Measurements from ENCODE around the gene EPC1. TPM values are rescaled to one million over a fixed set of nuclear protein-coding genes. Genes with fewer than 3 reads are reported as not detected.

The EPC1 gene
- total RNA-seq, 1 donor from 2014 or later: 25.7 TPM

- FAIRE-seq (no peak), DNase-seq (ENCODE audit: low read depth) (no peak)
- no peak overlapping the region for H3K4me3 Mint-ChIP-seq (ENCODE audit: unreplicated experiment)
- Histone ChIP-seq H3K27ac (ENCODE audit: low read depth, low read length) (no peak overlapping the region), H3K27me3 (ENCODE audit: insufficient read depth, low read length) (no peaks in the 10 kb centered on the region), H3K4me3 (ENCODE audit: insufficient read depth, low read depth, low read length) (no peak overlapping the region), H3K79me2 (ENCODE audit: insufficient read depth, low read length) (peaks cover 79% of the 10 kb centered on the region), H3K4me2 (ENCODE audit: low read length) (no peak overlapping the region), H3K9ac (ENCODE audit: low read length) (no peak overlapping the region), H3K9me3 (ENCODE audit: insufficient read depth, low read depth, low read length) (no peaks in the 10 kb centered on the region), H3K36me3 (ENCODE audit: insufficient read depth, low read length) (peaks cover 7% of the 10 kb centered on the region), H3K4me1 (ENCODE audit: insufficient read depth, low read length) (peaks cover 7% of the 10 kb centered on the region), H4K20me1 (ENCODE audit: insufficient read depth, low read length) (peaks cover 55% of the 10 kb centered on the region), H2AFZ (ENCODE audit: low read depth, low read length) (no peak overlapping the region)
- TF ChIP-seq EZH2 (IDR thresholded peaks at IDR 0.05; ENCODE audit: insufficient read depth, low read length) (no peak), CTCF (IDR thresholded peaks at IDR 0.05; ENCODE audit: insufficient read depth, low read depth, low read length) (no peak)
- no peaks in the 10 kb centered on the region for H3K9me3 Mint-ChIP-seq (ENCODE audit: unreplicated experiment)
- H3K4me1 Mint-ChIP-seq (ENCODE audit: low read depth, unreplicated experiment): peaks cover 6% of the 10 kb centered on the region
- no peak overlapping the region for H3K27ac Mint-ChIP-seq (ENCODE audit: unreplicated experiment)
- H3K27me3 Mint-ChIP-seq (ENCODE audit: low read depth, unreplicated experiment): no peaks in the 10 kb centered on the region
- H3K36me3 Mint-ChIP-seq (ENCODE audit: low read depth, unreplicated experiment): peaks cover 2% of the 10 kb centered on the region
Observed at GRCh38 chr10:32295027-32295426, 51.9 kb downstream of the EPC1 start.

DNA sequence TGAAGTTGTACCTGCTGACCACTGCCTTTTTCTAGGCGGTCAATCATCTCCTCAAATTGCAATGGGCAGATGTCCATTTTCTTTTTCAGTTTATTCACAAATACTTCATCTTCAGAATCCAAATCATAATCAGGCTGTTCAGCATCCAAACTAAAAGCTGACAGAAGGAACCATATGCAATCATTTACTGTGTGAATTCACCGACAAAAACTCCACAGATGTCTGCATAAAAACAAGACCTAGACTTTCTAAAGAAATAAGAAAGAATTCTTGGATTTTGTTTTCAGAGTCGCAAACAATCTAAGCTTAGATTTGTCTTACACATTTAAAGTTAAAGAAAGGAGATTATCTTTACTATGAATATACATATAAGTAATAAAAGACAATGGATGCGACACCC, 53.4 kb downstream of the EPC1 start:
- H3K36me3 ChIP-seq (ENCODE audit: insufficient read depth, low read length): peaks cover 10% of the 10 kb centered on the region
- TF ChIP-seq CTCF (IDR thresholded peaks at IDR 0.05; ENCODE audit: insufficient read depth, low read depth, low read length): no peak
- no peak for TF ChIP-seq EZH2 (IDR thresholded peaks at IDR 0.05; ENCODE audit: insufficient read depth, low read length)
- H3K36me3 Mint-ChIP-seq (ENCODE audit: low read depth, unreplicated experiment): no peaks in the 10 kb centered on the region
- H4K20me1 ChIP-seq (ENCODE audit: insufficient read depth, low read length): peaks cover 42% of the 10 kb centered on the region
- no peak overlapping the region for H3K9ac ChIP-seq (ENCODE audit: low read length)
- DNase-seq (ENCODE audit: low read depth) (no peak), FAIRE-seq (no peak)
- H3K27ac ChIP-seq (ENCODE audit: low read depth, low read length): no peak overlapping the region
- peaks cover 6% of the 10 kb centered on the region for H3K4me1 Mint-ChIP-seq (ENCODE audit: low read depth, unreplicated experiment)
- H3K79me2 ChIP-seq (ENCODE audit: insufficient read depth, low read length): peaks cover 65% of the 10 kb centered on the region
- no peaks in the 10 kb centered on the region for H3K9me3 ChIP-seq (ENCODE audit: insufficient read depth, low read depth, low read length)
- H3K4me2 ChIP-seq (ENCODE audit: low read length): no peak overlapping the region
- no peak overlapping the region for H2AFZ ChIP-seq (ENCODE audit: low read depth, low read length)
- no peaks in the 10 kb centered on the region for H3K27me3 ChIP-seq (ENCODE audit: insufficient read depth, low read length)
- H3K4me1 ChIP-seq (ENCODE audit: insufficient read depth, low read length): peaks cover 6% of the 10 kb centered on the region
- H3K27ac Mint-ChIP-seq (ENCODE audit: unreplicated experiment): peak overlapping the region; percentile 7
- no peaks in the 10 kb centered on the region for H3K9me3 Mint-ChIP-seq (ENCODE audit: unreplicated experiment)
- no peak overlapping the region for H3K4me3 ChIP-seq (ENCODE audit: insufficient read depth, low read depth, low read length)
- H3K27me3 Mint-ChIP-seq (ENCODE audit: low read depth, unreplicated experiment): no peaks in the 10 kb centered on the region
- H3K4me3 Mint-ChIP-seq (ENCODE audit: unreplicated experiment): no peak overlapping the region

DNA sequence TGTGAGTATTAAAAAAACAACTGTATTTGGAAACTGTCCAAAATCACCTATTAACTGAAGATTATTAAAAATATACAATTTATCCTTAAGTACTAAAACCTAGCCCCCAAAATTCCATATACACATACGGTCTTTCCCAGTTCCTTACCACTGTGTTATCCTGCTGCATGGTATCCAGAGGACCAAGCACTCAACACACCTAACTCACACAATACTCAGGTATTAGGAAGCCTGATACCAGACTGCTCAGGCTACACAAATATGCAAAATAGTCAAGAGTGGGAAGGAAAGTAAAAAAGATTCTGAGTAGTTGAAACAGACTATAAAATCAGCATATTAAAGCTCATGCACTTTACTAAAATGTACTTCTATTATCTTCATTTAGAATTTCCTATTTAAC, 67.2 kb downstream of the EPC1 start:
- Histone ChIP-seq H3K9ac (ENCODE audit: low read length) (no peak overlapping the region), H3K4me2 (ENCODE audit: low read length) (no peak overlapping the region), H3K27ac (ENCODE audit: low read depth, low read length) (no peak overlapping the region), H3K9me3 (ENCODE audit: insufficient read depth, low read depth, low read length) (no peaks in the 10 kb centered on the region), H3K36me3 (ENCODE audit: insufficient read depth, low read length) (peaks cover 14% of the 10 kb centered on the region), H2AFZ (ENCODE audit: low read depth, low read length) (no peak overlapping the region), H3K27me3 (ENCODE audit: insufficient read depth, low read length) (no peaks in the 10 kb centered on the region), H4K20me1 (ENCODE audit: insufficient read depth, low read length) (peaks cover 44% of the 10 kb centered on the region), H3K79me2 (ENCODE audit: insufficient read depth, low read length) (peaks cover 68% of the 10 kb centered on the region), H3K4me1 (ENCODE audit: insufficient read depth, low read length) (no peaks in the 10 kb centered on the region), H3K4me3 (ENCODE audit: insufficient read depth, low read depth, low read length) (no peak overlapping the region)
- DNase-seq (ENCODE audit: low read depth): no peak
- peaks cover 6% of the 10 kb centered on the region for H3K4me1 Mint-ChIP-seq (ENCODE audit: low read depth, unreplicated experiment)
- no peak overlapping the region for H3K4me3 Mint-ChIP-seq (ENCODE audit: unreplicated experiment)
- no peaks in the 10 kb centered on the region for H3K27me3 Mint-ChIP-seq (ENCODE audit: low read depth, unreplicated experiment)
- no peaks in the 10 kb centered on the region for H3K9me3 Mint-ChIP-seq (ENCODE audit: unreplicated experiment)
- TF ChIP-seq CTCF (IDR thresholded peaks at IDR 0.05; ENCODE audit: insufficient read depth, low read depth, low read length) (no peak), EZH2 (IDR thresholded peaks at IDR 0.05; ENCODE audit: insufficient read depth, low read length) (no peak)
- peaks cover 7% of the 10 kb centered on the region for H3K36me3 Mint-ChIP-seq (ENCODE audit: low read depth, unreplicated experiment)
- no peak overlapping the region for H3K27ac Mint-ChIP-seq (ENCODE audit: unreplicated experiment)
- no peak for FAIRE-seq
